ENCODE results near the gene ATG9B. TPM values are rescaled to one million over a fixed set of nuclear protein-coding genes. Genes with fewer than 3 reads are reported as not detected.
A peak's percentile ranks its signal among the peaks of the same experiment; 100 is the strongest.

ATG9B gene
- total and polyA plus RNA-seq, 9 of the 15 experiments (the other 6 are each of a cell fraction or from before 2014, with no cell fraction given) = 0.29 to 8.0 (median 2.1) TPM

DNA sequence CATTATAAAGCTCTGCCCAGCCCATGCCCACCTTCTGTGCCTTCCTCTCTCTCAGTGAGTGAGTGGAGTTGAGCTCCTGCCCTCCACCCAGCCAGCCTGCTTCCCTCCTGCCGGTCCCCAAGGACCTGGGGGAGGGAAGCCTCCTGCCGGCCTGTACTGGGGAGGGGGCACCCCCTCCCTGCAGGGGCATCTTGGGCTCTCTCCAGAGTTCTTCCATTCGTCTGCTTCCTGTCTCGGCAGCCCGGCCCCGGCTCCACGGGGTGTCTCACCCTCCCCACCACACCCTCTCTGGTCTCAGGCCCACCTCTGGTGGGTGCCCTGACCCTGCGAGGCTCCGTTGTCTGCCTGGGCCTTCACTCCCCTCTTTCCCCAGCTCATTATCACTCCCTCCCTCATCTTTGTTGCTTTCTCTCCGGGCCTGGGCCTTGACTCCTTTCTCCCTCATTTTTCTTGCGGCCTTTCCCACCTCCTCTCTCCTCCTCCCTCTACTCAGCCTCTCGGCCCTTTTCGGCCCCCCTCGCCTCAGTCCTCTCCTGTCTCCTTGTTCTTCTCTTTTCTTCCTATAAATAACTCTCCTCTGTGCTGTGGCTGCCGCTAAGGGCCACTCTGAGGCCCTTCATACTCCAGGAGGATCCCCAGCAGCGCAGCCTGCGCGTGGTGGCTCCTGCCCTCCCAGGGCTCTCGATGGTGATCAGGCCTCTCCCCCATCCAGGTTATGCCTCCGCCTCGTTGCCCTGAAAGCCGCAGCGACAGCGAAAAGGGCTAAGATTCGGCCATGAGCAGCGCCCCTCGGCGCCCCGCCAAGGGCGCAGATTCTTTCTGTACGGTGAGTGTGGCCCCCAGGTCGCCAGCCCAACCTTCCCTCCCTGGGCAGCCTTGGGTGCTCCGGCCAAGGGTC, 37.2 kb upstream of the ATG9B start (continued):
- no peak for TF ChIP-seq HDAC2 (IDR thresholded peaks at IDR 0.05)
- TF ChIP-seq LEF1 (IDR thresholded peaks at IDR 0.05) = no peak
- TF ChIP-seq POLR2A (conservative IDR thresholded peaks at IDR 0.05) = peak; percentile 34; the same call in 1 of the 2 replicates
- no peak for TF ChIP-seq ARNT (IDR thresholded peaks at IDR 0.05)
- no peak for TF ChIP-seq ZEB2 (IDR thresholded peaks at IDR 0.05)
- TF ChIP-seq BRF1 (IDR thresholded peaks at IDR 0.05; ENCODE audit: borderline replicate concordance, extremely low read depth, insufficient read length) = no peak
- TF ChIP-seq NFIC (IDR thresholded peaks at IDR 0.05) = peak; percentile 29
- no peak for TF ChIP-seq FOXP1 (CRISPR knock-in tag; IDR thresholded peaks at IDR 0.05)
- no peak for TF ChIP-seq NCOA6 (IDR thresholded peaks at IDR 0.05)
- TF ChIP-seq, protein P1, sequence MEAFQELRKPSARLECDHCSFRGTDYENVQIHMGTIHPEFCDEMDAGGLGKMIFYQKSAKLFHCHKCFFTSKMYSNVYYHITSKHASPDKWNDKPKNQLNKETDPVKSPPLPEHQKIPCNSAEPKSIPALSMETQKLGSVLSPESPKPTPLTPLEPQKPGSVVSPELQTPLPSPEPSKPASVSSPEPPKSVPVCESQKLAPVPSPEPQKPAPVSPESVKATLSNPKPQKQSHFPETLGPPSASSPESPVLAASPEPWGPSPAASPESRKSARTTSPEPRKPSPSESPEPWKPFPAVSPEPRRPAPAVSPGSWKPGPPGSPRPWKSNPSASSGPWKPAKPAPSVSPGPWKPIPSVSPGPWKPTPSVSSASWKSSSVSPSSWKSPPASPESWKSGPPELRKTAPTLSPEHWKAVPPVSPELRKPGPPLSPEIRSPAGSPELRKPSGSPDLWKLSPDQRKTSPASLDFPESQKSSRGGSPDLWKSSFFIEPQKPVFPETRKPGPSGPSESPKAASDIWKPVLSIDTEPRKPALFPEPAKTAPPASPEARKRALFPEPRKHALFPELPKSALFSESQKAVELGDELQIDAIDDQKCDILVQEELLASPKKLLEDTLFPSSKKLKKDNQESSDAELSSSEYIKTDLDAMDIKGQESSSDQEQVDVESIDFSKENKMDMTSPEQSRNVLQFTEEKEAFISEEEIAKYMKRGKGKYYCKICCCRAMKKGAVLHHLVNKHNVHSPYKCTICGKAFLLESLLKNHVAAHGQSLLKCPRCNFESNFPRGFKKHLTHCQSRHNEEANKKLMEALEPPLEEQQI (IDR thresholded peaks at IDR 0.05) = no peak
- no peak for TF ChIP-seq SOX6 (IDR thresholded peaks at IDR 0.05)
- TF ChIP-seq SMAD4 (CRISPR knock-in tag; conservative IDR thresholded peaks at IDR 0.05) = no peak; the same call in 1 of the 2 replicates
- TF ChIP-seq RBFOX2 (IDR thresholded peaks at IDR 0.05; ENCODE audit: low read depth, low read length) = peak; percentile 56
- TF ChIP-seq, protein P2, sequence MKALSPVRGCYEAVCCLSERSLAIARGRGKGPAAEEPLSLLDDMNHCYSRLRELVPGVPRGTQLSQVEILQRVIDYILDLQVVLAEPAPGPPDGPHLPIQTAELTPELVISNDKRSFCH (CRISPR knock-in tag; IDR thresholded peaks at IDR 0.05) = no peak
- TF ChIP-seq, protein P2 (tag; IDR thresholded peaks at IDR 0.05) = no peak; the same call in 1 of the 2 replicates
- TF ChIP-seq, protein P3, sequence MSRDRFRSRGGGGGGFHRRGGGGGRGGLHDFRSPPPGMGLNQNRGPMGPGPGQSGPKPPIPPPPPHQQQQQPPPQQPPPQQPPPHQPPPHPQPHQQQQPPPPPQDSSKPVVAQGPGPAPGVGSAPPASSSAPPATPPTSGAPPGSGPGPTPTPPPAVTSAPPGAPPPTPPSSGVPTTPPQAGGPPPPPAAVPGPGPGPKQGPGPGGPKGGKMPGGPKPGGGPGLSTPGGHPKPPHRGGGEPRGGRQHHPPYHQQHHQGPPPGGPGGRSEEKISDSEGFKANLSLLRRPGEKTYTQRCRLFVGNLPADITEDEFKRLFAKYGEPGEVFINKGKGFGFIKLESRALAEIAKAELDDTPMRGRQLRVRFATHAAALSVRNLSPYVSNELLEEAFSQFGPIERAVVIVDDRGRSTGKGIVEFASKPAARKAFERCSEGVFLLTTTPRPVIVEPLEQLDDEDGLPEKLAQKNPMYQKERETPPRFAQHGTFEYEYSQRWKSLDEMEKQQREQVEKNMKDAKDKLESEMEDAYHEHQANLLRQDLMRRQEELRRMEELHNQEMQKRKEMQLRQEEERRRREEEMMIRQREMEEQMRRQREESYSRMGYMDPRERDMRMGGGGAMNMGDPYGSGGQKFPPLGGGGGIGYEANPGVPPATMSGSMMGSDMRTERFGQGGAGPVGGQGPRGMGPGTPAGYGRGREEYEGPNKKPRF (IDR thresholded peaks at IDR 0.05; ENCODE audit: low read depth, low read length) = no peak
- TF ChIP-seq TOE1 (IDR thresholded peaks at IDR 0.05; ENCODE audit: borderline replicate concordance) = no peak
- no peak for TF ChIP-seq TOE1 (CRISPR knock-in tag; IDR thresholded peaks at IDR 0.05; ENCODE audit: borderline replicate concordance, low read depth)
- no peak for TF ChIP-seq CBX2 (IDR thresholded peaks at IDR 0.05; ENCODE audit: insufficient read depth, low read length, poor library complexity, severe bottlenecking)
- TF ChIP-seq, protein P4, sequence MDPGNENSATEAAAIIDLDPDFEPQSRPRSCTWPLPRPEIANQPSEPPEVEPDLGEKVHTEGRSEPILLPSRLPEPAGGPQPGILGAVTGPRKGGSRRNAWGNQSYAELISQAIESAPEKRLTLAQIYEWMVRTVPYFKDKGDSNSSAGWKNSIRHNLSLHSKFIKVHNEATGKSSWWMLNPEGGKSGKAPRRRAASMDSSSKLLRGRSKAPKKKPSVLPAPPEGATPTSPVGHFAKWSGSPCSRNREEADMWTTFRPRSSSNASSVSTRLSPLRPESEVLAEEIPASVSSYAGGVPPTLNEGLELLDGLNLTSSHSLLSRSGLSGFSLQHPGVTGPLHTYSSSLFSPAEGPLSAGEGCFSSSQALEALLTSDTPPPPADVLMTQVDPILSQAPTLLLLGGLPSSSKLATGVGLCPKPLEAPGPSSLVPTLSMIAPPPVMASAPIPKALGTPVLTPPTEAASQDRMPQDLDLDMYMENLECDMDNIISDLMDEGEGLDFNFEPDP (CRISPR knock-in tag; IDR thresholded peaks at IDR 0.05) = no peak
- no peak for TF ChIP-seq SRSF7 (optimal IDR thresholded peaks at IDR 0.05; ENCODE audit: low read depth, low read length)
